Motor neuron (in vitro differentiated cells): ENCODE data around the gene HFE. TPM values are rescaled to one million over a fixed set of nuclear protein-coding genes. Genes with fewer than 3 reads are reported as not detected.
"Not testable (repeated sequence)": the region's sequence is repeated elsewhere in the genome, so short reads cannot be mapped to it uniquely, and the experiment has no call there.

Source experiments
- ATAC-seq, 8 experiments: fragments of 200-7000 bp; cut with Tn5 transposase; replicated peaks in 6 of 8; 2 replicates each; pipeline ENCODE4 v1.8.0; 2021; ENCODE audit warnings: mild to moderate bottlenecking in 8 of 8, moderate library complexity in 8 of 8
- H3K27ac ChIP-seq, 2 donors: fragments of 250-450 bp; sonication (Bioruptor Pico); 2 replicates each; pipeline ENCODE4 v1.9.0; 2021; ENCODE audit warnings: antibody characterized with exemption in 2 of 2, mild to moderate bottlenecking in 2 of 2, moderate library complexity in 1 of 2
- H3K4me1 ChIP-seq, 2 donors: fragments of 250-450 bp; sonication (Bioruptor Pico); replicated peaks in 1 of 2; 2 replicates each; pipeline ENCODE4 v1.6.1; 2021; ENCODE audit warnings: antibody characterized with exemption in 2 of 2, mild to moderate bottlenecking in 2 of 2, moderate library complexity in 1 of 2
- H3K4me3 ChIP-seq, 5 donors: fragments of 250-450 bp; sonication (Bioruptor Pico); 2 replicates each; pipeline ENCODE4 v1.9.0; 2021; ENCODE audit warnings: antibody characterized with exemption in 5 of 5, mild to moderate bottlenecking in 5 of 5, moderate library complexity in 4 of 5
- WGBS, 10 experiments: fragments of 450-650 bp; shearing (Covaris generic); methylation state at CpG; one replicate each; pipeline ENCODE4 v1.0.0; 2022; 5-methylcytosine and 5-hydroxymethylcytosine counted together
- in situ Hi-C, 9 experiments: fragments of 400-800 bp; cut with MboI; loops; one replicate each; pipeline ENCODE4 v1.15.0; 2021; ENCODE audit warnings: low sequenced_read_pairs in 9 of 9, low pct_unique_long_range_greater_than_20kb in 2 of 9; ENCODE audit not compliant: unreplicated experiment in 9 of 9
- total RNA-seq, 8 experiments: library from RNA; unstranded; fragments of 300-600 nt; gene quantifications; 2 replicates each; pipeline versions ENCODE4 v1.2.3 to v1.2.4, GENCODE V29; 2022

The HFE gene
- total RNA-seq, 8 experiments from 2014 or later, result 0.05 to 5.8 (median 1.5) TPM

DNA sequence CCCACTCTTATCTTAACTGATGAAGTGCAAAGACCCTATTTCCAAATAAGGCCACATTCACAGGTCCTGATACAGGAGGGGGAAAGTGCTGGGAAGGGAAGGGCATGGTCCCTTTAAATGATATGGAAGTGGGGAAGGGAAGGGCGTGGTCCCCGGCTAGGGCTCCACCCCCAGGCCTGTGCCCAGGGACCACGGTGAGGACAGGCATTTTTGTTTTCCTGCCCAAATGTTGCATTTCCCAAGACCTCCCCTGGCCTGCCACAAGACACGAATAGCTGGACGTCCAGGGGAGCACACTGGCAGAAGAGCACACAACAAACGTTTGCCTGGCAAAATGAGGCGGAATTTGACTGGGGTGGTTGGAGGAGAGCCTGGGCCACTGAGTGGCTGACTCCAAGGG, 16.1 kb upstream of the HFE start:
- ATAC-seq, result peak in 3 of 8 experiments; percentile 73 to 88 (median 81)
- no peak overlapping the region for H3K27ac ChIP-seq
- H3K4me1 ChIP-seq, result peaks cover 0 to under 1% of the 10 kb centered on the region in 2 donors
- in situ Hi-C loops, result no loop called here
- WGBS, 10 experiments, result 0 to 20% (median 15%) methylated on average over 2 to 5 of the region's 7 CpGs; no CpG with 5 or more reads in 6 of the 10 experiments
- no peak overlapping the region for H3K4me3 ChIP-seq

DNA sequence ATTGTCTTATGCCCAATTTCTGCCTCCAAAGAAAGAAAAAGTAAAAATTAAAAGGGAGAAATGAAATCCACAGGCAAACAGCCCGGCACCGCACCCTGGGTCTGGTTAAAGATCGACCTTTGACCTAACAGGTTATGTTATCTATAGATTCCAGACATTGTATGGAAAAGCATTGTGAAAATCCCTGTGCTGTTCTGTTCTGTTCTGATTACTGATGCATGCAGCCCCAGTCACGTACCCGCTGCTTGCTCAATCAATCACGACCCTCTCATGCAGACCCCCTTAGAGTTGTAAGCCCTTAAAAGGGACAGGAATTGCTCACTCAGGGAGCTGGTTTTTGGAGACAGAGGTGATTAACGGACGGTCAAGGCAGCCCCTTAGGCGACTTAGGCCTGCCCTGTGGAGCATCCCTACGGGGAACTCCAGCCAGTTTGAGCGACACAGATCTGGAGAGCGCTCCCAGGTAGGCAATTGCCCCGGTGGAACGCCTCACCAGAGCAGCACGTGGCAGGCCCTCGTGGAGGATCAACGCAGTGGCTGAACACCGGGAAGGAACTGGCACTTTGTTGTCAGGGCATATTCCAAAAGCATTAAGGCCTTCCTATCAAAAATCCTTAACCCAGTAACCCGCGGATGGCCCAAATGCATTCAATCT, 12.0 kb upstream of the HFE start:
- Histone ChIP-seq H3K4me3 (no peak overlapping the region), H3K4me1 (no peaks in the 10 kb centered on the region), H3K27ac (no peak overlapping the region)
- ATAC-seq, result no peak
- in situ Hi-C loops, result no loop called here
- WGBS, 10 experiments, result 61 to 98% (median 68%) methylated on average over 1 to 16 of the region's 20 CpGs; no CpG with 5 or more reads in 1 of the 10 experiments

DNA sequence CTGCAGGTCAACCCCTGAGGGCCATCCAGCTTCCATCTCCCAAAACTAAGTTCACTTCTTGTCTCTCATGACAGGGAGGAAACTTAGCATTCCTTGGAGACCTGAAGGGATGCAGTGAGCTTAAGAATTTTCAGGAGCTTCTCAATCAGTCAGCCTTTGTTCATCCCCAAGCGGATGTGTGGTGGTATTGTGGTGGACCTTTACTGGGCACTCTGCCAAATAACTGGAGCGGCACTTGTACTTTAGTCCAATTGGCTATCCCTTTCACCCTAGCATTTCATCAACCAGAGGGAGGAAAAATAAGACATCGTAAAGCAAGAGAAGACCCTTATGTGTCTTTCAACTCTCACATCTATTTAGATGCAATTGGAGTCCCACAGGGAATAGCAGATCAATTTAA, 9.2 kb upstream of the HFE start:
- H3K4me3 ChIP-seq, in situ Hi-C loops, H3K27ac ChIP-seq, ATAC-seq, H3K4me1 ChIP-seq: not testable (repeated sequence)
- 83 to 100% (median 94%) methylated on average over 1 to 2 of the region's 3 CpGs; no CpG with 5 or more reads in 5 of the 10 experiments for WGBS, 10 experiments

DNA sequence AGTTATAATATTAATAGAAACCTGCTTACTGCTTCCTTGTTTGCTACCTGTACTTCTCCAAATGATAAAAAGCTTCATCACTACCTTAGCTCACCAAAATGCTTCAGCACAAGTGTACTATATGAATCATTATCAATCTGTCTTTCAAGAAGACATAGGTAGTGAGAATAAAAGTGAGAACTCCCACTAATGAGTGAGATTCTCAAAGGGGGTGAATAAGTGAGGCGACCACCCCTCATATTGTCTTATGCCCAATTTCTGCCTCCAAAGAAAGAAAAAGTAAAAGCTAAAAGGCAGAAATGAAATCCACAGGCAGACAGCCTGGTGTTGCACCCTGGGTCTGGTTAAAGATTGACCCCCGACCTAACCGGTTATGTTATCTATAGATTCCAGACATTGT, 6.1 kb upstream of the HFE start:
- H3K4me3 ChIP-seq, in situ Hi-C loops, H3K27ac ChIP-seq, ATAC-seq, H3K4me1 ChIP-seq: not testable (repeated sequence)
- 71 to 100% (median 96%) methylated on average over 2 to 3 of the region's 3 CpGs; no CpG with 5 or more reads in 3 of the 10 experiments for WGBS, 10 experiments

DNA sequence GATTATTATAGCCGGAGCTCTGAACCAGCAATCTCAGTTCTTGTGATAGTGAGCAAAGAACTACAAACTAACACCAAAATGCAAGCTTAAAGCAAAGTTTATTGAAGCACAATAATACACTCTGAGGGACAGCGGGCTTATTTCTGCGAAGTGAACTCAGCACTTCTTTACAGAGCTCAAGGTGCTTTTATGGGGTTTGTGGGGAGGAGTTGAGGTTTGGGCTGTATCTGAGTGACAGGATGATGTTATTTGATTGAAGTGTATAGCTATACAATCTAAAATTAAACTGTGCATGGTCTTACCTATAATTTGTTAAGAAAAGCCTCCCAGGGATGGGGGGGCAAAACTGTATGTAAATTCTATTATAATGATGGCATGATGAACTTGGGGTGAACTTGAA, 1.0 kb upstream of the HFE start:
- in situ Hi-C loops, result no loop called here
- Histone ChIP-seq H3K27ac (no peak overlapping the region), H3K4me1 (peaks cover 7 to 10% of the 10 kb centered on the region in 2 donors), H3K4me3 (no peak overlapping the region)
- ATAC-seq, result no peak
- 88 to 100% (median 100%) methylated on average over 1 to 3 of the region's 3 CpGs; no CpG with 5 or more reads in 1 of the 10 experiments for WGBS, 10 experiments

DNA sequence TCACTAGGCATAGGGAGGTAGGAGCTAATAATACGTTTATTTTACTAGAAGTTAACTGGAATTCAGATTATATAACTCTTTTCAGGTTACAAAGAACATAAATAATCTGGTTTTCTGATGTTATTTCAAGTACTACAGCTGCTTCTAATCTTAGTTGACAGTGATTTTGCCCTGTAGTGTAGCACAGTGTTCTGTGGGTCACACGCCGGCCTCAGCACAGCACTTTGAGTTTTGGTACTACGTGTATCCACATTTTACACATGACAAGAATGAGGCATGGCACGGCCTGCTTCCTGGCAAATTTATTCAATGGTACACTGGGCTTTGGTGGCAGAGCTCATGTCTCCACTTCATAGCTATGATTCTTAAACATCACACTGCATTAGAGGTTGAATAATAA, 1.1 kb downstream of the HFE start:
- H3K4me1 ChIP-seq, result peaks cover 7 to 10% of the 10 kb centered on the region in 2 donors
- in situ Hi-C loops, result no loop called here
- peak in 3 of 8 experiments; percentile 13 to 30 (median 27) for ATAC-seq
- H3K27ac ChIP-seq, result no peak overlapping the region
- no peak overlapping the region for H3K4me3 ChIP-seq
- WGBS, 10 experiments, result 0 to 93% (median 49%) methylated on average over 1 to 5 of the region's 5 CpGs

DNA sequence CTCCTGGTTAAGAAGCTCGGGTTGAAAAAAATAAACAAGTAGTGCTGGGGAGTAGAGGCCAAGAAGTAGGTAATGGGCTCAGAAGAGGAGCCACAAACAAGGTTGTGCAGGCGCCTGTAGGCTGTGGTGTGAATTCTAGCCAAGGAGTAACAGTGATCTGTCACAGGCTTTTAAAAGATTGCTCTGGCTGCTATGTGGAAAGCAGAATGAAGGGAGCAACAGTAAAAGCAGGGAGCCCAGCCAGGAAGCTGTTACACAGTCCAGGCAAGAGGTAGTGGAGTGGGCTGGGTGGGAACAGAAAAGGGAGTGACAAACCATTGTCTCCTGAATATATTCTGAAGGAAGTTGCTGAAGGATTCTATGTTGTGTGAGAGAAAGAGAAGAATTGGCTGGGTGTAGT, 2.0 kb downstream of the HFE start:
- ATAC-seq, result peak in 2 of 8 experiments; percentile 4 to 21
- in situ Hi-C loops, result no loop called here

DNA sequence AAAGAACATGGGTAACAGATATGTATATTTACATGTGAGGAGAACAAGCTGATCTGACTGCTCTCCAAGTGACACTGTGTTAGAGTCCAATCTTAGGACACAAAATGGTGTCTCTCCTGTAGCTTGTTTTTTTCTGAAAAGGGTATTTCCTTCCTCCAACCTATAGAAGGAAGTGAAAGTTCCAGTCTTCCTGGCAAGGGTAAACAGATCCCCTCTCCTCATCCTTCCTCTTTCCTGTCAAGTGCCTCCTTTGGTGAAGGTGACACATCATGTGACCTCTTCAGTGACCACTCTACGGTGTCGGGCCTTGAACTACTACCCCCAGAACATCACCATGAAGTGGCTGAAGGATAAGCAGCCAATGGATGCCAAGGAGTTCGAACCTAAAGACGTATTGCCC, 5.2 kb downstream of the HFE start:
- H3K27ac ChIP-seq, result no peak overlapping the region
- in situ Hi-C loops, result no loop called here
- H3K4me1 ChIP-seq, result peaks cover 7 to 10% of the 10 kb centered on the region in 2 donors
- ATAC-seq, result no peak
- H3K4me3 ChIP-seq, result no peak overlapping the region
- WGBS, 10 experiments, result 80 to 100% (median 92%) methylated on average over 2 to 4 of the region's 4 CpGs; no CpG with 5 or more reads in 5 of the 10 experiments

More for the DNA sequence above, 2.0 kb downstream of the HFE start:
- WGBS, 10 experiments, result 50 to 100% (median 100%) methylated on average over 1 of the region's 2 CpGs; no CpG with 5 or more reads in 5 of the 10 experiments
- H3K27ac ChIP-seq, result no peak overlapping the region
- no peak overlapping the region for H3K4me3 ChIP-seq
- peaks cover 7 to 10% of the 10 kb centered on the region in 2 donors for H3K4me1 ChIP-seq

GRCh38 chr6:26094036-26094435, 6.8 kb downstream of the HFE start:
- in situ Hi-C loops, result no loop called here
- 77 to 100% (median 89%) methylated on average over 1 to 5 of the region's 5 CpGs; no CpG with 5 or more reads in 1 of the 10 experiments for WGBS, 10 experiments
- H3K27ac ChIP-seq, result no peak overlapping the region
- no peak overlapping the region for H3K4me3 ChIP-seq
- H3K4me1 ChIP-seq, result peaks cover 0 to 2% of the 10 kb centered on the region in 2 donors
- ATAC-seq, result no peak

- in situ Hi-C loops, result no loop called here
- WGBS, 10 experiments, result 0 to 11% (median 1%) methylated on average over 1 to 5 of the region's 5 CpGs
- ATAC-seq, result peak; percentile 78 to 95 (median 84)
- Histone ChIP-seq H3K4me3 (no peak overlapping the region), H3K4me1 (no peaks in the 10 kb centered on the region), H3K27ac (no peak overlapping the region)
Measured at GRCh38 chr6:26097268-26097875, 10.1 kb downstream of the HFE start.

GRCh38 chr6:26103141-26103769, 16.0 kb downstream of the HFE start:
- ATAC-seq, result peak; percentile 85 to 93 (median 91)
- in situ Hi-C loops, result no loop called here
- WGBS, 10 experiments, result 3 to 37% (median 19%) methylated on average over 3 to 9 of the region's 9 CpGs
- H3K4me1 ChIP-seq, result peaks cover 0 to 8% of the 10 kb centered on the region in 2 donors
- H3K4me3 ChIP-seq, result peak overlapping the region; percentile 39 to 53 (median 49)
- no peak overlapping the region for H3K27ac ChIP-seq

- Histone ChIP-seq H3K27ac (peak overlapping the region; percentile 55 to 67), H3K4me1 (peaks cover 0 to 8% of the 10 kb centered on the region in 2 donors), H3K4me3 (peak overlapping the region; percentile 39 to 53 (median 49))
- peak; percentile 82 to 94 (median 91) for ATAC-seq
- WGBS, 10 experiments, result 0 to 5% (median 1%) methylated on average over 1 to 37 of the region's 39 CpGs
- in situ Hi-C loops, result no loop called here
Measured at GRCh38 chr6:26103770-26104456, 16.7 kb downstream of the HFE start.
